IMR-90 (cell line): Measurements from ENCODE around the gene TRPM8.

ENCODE experiments used
- CEBPB ChIP-seq: IDR thresholded peaks from 2 replicates; pipeline ENCODE4 v1.6.1; 2012; ENCODE audit warnings: low read depth, low read length, improper control_type of control experiment
- CTCF ChIP-seq: conservative IDR thresholded peaks from 2 replicates; pipeline ENCODE4 v1.5.1; 2012; ENCODE audit warnings: mild to moderate bottlenecking, low read depth, low read length, improper control_type of control experiment
- POLR2A ChIP-seq: IDR thresholded peaks from 2 replicates; pipeline ENCODE4 v1.6.1; 2012; ENCODE audit warnings: mild to moderate bottlenecking, low read depth, low read length

GRCh38 chr2:234038076-234038802, 121.1 kb downstream of the TRPM8 start:
- no peak for TF ChIP-seq CTCF
- TF ChIP-seq POLR2A, result no peak
- peak; percentile 56; the same call in 1 of the 2 replicates for TF ChIP-seq CEBPB
